DMS 273 treated with DMSO at 0.1 percent for 48 hours (cell line): ENCODE results near the gene RSU1.

Source experiments
- DNase-seq: peaks from one replicate; lab custom pipeline; 2025; lab: John Stamatoyannopoulos, UW

Gene RSU1

DNA sequence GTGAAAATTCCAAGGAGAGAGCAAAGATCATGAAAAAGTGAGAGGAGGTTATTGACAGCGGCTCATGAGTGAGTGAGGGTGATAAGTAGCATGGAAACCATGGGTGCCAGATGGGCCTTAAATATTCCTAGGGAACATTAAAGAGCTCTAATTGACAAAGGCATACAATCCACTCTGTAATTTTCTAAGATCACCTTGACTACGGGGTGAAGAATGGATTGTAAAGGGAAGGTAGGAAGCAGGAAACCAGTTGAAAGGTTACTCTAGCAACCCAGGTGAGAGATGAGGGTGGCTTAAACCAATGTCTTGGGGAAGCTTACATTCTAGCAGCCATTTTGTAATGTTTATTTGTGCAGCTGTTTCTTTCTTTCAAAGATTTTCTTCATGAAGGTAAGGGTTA lies 75.7 kb downstream of the RSU1 start:
- no peak for DNase-seq

DNA sequence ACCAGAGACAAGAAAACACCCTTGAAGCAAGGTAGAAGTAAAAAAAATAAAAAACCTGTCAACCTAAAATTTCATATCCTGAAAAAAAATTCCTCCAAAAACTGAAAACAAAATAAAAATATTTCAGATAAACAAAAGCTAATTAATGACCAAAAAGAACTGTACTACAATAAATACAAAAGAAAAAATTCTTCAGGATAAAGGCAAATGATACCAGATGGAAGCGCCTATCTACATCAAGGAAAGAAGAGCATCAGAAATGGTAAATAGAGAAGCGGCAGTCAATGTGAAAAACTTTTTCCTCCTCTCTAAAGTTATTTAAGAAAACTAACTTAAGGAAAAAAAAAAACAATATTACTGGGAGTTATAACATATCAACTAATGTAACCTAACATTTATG lies 79.8 kb downstream of the RSU1 start:
- DNase-seq, result no peak

DNA sequence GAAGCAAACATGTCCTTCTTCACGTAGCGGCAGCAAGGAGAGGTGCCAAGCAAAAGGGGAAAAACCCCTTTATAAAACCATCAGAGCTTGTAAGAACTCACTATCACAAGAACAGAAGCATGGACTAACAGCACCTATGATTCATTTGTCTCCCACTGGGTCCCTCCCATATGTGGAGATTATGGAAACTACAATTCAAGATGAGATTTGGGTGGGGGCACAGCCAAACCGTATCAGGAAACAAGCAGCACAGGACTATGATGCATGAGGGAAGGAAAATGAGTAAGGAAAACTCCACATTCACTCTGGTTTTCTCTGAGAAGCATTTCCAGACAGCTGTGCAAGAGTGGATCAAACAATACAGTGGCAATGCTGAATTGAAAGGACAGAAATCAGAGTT lies 81.6 kb downstream of the RSU1 start:
- no peak for DNase-seq

DNA sequence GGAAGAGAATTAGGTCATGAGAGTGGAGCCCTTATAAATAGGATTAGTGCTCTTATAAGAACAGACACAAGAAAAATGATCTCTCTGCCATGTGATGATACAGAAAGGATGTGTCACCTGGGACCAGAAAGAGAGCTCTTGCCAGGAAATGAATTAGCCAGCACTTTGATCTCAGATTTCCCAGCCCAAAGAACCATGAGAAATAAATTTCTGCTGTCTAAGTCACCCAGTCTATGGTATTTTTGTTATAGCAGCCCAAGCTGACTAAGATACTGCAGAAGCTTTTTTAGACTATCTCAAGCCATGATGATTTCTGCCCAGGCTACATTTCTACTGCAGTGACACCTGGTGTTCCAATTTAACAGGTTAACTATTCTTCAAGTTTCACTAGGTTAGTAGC lies 84.8 kb downstream of the RSU1 start:
- DNase-seq, result no peak

DNA sequence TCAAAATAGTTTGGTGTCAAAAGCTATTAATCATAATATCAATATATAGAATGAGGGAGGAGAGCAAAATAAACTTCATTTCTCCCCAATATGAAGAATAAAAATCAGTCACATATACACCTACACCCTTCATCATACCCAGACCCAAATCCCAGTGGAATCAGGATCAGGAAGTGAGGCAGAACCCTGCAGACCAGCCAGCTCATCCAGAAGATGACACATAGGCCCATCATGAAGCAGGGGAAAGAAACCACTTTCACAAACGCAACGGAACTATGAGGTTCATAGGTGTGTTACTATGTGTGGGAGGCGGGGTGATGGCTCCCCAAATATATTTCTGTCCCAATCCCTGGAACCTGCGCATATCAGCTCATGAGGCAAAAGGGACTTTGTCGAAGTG lies 89.0 kb downstream of the RSU1 start:
- no peak for DNase-seq

DNA sequence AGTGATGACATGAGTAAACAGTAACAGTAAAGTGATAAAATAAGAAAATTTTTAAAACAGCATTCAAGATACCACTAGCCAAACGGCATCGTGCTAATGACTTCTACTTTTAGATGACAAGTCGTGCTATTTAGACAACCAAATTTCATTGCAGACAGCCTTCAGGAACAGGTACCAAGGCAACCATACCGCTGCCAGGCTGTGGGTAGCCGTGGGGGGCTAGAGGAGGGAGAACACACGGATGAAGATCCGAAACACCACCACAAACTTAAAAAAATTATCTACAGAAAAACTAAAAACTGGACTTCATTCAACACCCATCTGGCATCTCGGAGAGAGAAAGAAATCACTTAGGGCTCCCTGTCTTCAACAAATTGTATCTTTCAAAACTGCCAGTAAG lies 89.6 kb downstream of the RSU1 start:
- no peak for DNase-seq

DNA sequence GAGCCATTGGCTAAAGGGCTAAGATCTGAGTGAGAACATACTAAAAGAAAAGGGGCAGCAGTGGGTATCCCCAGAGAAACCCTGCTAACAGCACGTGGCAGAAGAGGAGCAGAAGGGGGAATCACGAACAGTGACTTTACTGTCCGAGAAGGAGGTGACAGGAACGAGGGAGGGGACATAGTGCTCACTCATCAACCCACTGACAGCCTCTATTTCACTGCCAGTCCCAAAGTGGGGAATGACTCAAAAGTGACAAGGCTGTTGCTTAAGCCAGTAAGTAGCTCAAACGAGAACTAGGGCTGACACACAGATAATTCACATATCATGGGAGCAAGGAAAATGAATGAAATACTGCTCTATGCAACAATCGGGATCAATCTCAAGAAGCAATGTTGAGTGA lies 92.7 kb downstream of the RSU1 start:
- DNase-seq, result no peak

DNA sequence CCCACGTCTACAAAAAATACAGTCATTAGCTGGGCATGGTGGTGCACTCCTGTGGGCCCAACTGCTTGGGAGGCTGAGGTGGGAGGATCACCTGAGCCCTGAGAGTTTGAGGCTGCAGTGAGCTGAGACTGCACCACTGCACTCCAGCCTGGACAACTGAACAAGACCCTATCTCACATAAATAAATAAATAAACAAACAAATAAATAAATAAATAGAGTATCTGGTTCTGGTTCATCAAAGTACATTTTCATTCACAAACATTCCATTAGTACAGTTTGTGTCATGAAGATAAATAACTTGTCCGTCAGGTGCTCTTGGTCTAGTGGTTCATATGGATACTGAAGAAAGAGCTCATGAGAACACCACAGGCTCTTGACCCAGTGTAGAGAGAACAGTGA lies 96.4 kb downstream of the RSU1 start:
- no peak for DNase-seq

DNA sequence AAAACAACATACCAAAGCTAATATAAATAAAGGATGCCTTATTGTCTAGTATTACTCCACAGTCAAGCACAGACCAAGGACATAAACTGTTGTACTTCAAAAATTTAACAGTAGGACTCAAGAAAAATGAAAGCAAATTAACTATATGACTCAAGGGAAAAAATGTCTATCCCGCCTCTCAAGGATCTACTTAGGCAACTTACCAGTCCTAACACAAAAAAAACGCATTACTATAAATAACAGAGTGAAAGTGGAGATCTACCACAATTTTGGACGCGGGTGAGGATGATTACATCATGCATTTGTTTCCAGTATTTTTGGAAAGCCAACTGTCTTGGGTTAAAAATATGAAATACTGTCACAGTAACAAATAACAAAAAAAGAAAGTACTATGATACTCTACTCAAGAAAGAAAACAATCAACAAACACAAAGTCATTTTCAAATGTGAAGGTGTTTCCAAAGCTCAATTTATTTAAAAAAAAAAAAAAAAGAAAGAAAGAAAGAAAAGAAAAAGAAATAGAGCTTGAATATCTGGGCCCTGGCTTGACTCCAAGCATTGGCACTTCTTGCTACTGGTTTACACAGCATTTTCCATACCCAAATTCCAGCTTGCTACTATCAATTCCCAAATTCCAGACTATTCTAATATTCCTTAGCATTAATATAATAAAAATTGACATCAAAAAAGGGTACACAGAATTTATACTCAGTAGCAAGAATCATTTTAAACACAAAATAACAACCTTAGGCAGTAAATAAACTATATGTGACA lies 99.4 kb downstream of the RSU1 start:
- DNase-seq, result no peak

DNA sequence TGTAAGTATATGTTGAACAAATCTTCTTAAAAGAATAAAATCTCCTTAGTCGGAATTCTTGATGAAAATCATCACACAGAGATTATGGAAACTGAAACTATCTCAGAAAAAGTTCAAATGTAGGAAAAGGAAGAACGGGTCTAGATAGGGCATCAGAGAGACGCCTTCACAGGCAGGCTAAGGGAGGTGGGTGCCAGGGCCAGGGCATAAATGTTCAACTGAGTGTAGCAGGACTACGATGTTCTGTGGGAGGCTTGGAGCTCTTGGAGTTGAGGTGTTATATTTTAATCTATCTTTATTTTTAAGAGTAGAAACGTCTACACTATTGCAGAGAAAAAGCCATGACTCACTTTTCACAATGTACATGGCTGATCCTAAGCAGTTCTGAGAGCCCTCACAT lies 101.2 kb downstream of the RSU1 start:
- DNase-seq, result no peak

DNA sequence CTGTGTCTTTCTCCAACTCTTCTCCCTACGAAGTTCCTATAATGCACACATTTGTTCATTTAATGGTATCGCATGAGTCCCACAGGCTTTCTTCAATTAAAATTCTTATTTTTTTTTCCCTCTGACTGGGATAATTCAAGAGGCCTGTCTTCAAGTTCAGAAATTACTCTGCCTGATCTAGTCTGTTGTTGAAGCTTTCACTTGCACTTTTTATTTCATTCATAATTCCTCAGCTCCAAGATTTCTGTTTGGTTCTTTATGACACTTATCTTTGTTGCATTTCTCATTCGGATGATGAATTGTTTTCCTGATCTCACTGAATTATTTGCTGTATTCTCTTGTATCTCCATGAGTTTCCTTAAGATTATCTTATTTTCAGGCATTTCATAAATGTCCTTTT lies 103.9 kb downstream of the RSU1 start:
- no peak for DNase-seq

DNA sequence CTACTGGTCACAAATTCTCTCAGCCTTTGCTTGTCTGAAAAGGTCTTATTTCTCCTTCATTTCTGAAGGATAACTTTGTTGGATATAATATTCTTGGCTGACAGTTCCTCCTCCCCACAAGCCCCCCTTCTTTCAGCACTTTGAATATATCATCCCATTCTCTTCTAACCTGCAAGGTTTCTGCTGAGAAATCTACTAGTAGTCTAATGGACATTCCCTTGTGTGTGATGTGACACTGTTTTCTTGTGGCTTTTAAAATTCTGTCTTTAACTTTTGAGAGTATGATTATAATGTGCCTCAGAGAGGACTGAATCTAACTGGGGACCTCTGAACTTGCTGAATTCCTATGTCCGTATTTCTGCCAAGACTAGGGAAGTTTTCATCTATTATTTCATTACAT lies 104.3 kb downstream of the RSU1 start:
- DNase-seq, result no peak

DNA sequence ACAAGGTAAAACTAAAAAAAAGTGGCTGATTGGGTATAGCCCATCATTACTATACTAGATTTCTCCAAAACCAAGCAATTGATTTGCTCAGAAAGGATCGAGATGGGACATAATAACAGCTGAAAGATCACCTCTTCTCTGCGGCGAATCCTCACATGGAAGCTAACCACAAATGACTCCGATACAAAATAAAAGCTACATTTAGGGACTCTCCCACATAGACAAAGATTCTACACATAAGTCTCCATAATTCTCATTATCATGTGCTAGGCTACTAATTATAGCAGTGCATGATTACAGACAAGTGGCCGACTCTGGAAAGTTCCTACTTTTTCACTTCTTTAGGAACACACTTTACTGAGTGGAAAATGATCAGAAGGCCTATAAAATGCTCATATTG lies 116.9 kb downstream of the RSU1 start:
- no peak for DNase-seq

DNA sequence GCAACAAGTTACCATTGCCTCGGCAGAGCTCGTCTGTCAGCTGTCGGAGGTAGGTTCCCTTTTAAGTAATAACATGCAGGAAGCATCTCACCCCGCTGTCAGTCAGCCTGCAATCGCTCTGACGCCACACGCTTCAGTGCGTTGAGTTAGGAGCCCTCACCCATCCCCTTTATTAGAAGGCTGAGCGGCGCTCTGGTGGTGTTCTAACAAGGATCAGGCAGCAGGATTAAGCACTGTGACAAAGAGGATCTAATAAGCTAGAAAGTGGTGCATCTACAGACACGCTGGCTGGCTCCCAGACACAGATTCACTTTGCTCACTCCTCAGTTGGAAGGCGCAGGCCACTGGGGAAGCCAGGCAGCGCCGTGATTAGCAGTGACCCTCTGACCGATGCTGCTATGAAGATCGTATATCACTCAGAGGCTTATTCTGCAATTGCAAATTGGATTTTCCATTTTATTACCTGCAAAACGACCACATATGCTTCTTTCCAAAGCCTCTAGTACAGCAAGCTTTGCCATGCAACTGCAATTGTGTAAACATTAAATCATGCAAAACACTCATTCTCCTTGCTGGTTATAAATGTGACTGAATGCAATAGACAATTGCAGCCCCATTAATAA lies 117.7 kb downstream of the RSU1 start:
- no peak for DNase-seq

DNA sequence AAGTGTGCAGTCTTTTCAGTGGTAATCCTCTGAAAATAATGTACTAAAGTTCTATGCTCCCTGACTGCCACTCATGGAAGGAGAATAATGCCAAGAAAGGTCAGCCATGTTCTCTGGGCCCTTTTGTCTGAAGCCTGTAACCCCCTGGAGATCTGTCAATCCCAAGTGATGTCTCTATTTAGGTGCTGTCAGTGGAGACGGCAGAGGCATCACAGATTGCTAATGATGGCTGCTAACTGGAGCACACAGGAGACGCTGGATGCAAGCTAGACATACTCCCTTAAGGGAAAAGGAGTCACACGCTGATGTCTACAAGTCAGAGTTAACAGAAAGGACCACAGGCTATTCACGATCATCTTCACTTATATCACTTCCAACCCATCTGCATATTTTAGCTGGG lies 118.8 kb downstream of the RSU1 start:
- no peak for DNase-seq

DNA sequence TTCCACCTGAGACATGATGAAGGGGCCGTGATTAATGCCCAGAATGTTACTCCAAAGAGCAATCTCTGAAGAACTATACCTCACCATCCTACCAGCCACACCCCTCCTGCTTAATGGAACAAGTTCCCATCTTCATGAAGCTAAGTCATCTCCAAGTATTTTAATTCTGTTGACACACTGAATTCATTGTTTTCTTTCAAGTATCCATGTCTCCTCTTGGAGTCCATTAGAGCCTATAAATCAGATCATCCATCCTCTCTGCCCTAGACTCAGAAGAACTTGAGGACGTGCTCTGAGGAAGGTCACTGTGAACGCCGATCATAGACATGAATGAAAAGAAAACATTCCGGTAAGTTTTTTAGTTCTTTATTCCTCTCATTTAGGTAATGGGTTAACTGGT lies 126.8 kb downstream of the RSU1 start:
- DNase-seq, result no peak

DNA sequence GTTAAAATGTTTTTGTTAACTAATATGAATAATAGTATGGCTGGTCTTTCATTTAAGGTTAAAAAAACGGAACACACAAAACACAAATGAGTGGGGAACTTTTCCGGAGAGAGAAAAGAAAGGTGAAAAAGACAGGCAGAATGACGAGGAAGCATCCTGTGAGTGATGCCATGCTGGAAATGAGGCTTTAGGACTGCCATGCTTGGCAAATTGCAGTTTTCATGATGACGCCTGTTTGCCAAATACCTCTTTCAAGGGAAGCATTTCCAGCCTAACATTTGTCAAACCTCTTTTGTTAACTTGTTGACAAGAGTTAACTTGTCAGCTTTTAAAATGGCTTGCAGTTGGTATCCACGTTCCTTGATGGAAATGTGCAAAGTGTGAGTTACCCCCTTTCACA lies 127.5 kb downstream of the RSU1 start:
- DNase-seq, result no peak

DNA sequence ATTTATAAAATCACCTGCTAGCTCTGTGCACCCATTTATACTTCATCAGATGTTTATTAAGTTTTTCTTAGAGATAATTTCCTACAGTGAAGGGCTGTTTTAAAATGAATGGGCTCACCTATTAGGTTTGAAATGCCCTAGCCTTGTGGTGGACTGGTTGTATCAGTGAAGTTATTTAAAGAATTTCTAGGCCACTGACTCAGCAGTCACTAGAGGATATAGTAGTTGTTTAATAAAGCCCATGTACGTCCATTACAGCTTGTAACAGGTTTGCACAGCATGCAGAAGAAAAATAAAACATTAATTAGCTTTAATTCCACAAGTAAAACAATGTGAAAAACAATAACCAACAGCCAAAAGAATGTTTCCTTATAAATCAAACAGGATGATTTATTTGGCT lies 128.0 kb downstream of the RSU1 start:
- DNase-seq, result no peak

DNA sequence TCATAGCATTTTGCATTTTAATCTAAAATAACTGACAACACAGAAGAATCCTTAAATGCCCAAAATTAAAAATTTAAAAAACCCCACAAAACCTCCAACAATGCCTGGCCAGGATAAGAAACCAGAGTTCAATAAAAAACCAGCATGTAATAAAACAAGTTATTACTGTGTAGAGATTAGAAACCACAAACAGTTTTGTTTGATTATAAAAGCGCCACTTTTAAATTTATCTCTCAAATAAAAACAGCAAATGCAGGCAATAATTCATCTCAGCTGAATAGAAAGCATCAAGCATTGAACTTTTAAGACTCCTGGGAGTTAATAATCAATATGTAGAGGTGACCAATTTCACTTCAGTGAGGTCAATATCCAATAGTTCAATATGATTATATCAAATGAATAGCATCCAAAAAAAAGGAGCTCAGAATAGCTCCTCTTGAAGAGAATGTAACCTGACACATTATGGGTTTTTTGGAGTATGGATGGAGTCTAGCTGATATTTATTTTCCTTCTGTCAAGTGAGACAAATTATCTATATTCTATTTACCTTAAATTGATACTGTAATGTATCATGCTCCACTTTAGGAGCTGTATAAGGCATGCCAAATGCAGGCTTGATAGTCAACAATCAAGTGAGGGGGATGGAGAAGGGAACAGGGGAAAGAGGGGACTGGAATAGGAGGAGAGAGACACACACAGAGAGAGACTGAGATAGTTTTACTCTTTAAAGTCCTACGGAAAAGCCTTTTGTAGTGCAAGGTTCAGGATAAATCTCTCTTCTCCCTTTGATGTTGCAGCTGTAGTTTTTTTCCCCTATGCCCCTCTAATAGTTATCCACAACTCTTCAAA lies 130.9 kb downstream of the RSU1 start:
- DNase-seq, result no peak

DNA sequence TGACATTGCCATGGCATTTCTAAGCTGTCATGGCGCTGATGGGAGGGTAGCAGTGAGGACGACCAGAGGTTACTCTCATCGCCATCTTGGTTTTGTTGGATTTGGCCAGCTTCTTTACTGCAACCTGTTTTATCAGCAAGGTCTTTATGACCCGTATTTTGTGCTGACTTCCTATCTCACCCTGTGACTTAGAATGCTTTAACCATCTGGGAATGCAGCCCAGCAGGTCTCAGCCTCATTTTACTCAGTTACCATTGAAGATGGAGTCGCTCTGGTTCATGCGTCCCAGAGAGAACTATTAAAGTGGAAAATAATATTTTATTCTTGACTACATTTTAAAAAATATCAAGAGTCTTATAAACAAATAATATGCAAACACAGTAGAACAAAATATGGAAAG lies 131.7 kb downstream of the RSU1 start:
- no peak for DNase-seq

DNA sequence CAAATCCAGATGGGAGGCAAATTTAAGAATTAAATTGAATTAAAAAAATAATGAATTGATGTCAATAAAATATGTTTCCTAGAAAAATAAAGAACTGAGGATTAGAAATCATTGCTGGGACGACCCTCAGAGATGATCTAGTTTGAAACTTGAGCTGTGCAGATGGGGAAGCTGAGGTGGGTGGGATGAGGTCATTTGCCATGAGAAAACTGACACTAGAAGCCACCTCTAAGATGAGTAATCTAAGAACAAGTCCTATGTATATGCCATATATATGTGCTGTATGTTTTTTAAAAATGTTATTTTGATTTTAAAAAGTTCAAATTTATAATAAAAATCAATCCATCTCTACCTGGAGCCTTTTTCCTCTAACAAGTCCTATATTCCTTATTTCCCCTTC lies 135.7 kb downstream of the RSU1 start:
- DNase-seq, result no peak

DNA sequence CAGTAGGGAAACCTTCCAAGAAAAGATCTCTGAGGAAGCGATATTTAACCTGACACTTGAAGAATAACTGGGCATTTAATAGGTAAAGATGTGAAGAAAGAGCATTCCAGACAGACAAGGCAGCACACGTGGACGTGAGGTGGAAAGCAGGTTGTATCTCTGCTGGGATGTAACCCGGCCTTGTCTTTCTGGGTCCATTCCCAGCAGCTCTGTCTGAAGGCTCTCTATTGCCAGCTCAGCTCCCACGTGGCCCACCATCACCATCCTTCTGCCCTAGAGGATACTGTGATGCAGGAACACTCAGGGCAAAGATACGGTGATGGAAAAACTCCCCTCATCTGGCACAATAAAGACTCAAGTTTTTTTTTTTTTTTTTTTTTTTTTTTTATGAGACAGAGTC lies 137.7 kb downstream of the RSU1 start:
- no peak for DNase-seq

DNA sequence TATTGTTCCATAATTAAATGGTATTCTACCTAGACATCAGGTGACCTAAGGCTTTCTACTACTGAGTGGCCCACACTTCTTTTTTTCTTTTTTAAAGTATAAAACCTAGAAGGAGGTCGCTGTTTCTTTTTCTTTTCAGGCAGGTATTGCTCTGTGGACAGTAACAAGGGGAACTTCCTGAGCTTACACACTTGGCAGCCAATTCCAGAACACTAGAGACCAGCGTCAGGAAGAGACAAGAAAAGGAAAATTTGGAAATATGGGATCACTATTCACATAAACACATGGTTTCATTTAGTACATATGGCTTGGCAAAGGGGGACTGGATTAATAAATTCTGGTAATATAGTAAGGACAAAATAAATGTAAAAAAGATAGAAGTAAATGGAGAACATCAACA lies 141.9 kb downstream of the RSU1 start:
- DNase-seq, result no peak
